SU-DHL-6 (cell line): ENCODE measurements around the gene DES.

Source experiments
- EZH2phosphoT487 ChIP-seq: fragments of 200-600 bp; sonication (generic), shearing (Covaris generic); conservative IDR thresholded peaks from 2 replicates; pipeline ENCODE4 v1.6.1; 2018; ENCODE audit warnings: mild to moderate bottlenecking, antibody characterized with exemption, low read length, moderate library complexity, mixed read lengths
- TF ChIP-seq, protein P1 (sequence below): fragments of 200-600 bp; sonication (generic); IDR thresholded peaks from one replicate; pipeline ENCODE4 v1.5.1; 2017; ENCODE audit warnings: antibody characterized with exemption, mild to moderate bottlenecking, low read length, moderate library complexity; ENCODE audit not compliant: insufficient read depth, poor library complexity, severe bottlenecking

DNA sequence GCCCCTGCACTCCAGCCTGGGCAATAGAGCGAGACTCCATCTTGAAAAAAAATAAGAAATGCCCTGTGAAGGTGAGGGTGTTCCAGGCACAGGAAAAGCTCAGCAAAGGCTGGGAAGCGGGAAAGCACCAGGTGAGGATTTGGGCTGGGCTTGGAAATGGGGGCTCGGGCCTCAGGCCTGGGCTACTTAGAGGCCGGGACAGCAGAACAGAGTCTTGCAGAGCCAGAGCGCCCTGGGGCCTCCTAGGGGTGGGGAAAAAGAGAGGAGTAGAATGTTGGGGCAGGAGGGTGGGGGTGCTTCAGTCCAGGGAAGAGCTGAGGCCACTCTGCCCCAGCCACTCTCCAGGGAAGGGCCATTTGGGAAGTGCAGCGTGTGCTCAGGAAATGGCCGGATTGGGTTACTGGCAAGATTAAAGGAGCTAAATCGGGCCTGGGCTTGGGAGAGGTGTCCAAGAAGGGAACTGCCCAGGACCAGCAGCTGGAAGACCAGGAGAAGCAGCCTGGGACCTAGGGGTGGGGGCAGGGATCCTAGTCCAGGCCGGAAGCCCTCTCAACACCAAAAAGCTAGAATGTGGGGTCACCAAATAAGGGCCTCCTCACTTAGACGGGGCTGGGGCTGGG is 13.8 kb upstream of the DES start:
- TF ChIP-seq, protein P1, sequence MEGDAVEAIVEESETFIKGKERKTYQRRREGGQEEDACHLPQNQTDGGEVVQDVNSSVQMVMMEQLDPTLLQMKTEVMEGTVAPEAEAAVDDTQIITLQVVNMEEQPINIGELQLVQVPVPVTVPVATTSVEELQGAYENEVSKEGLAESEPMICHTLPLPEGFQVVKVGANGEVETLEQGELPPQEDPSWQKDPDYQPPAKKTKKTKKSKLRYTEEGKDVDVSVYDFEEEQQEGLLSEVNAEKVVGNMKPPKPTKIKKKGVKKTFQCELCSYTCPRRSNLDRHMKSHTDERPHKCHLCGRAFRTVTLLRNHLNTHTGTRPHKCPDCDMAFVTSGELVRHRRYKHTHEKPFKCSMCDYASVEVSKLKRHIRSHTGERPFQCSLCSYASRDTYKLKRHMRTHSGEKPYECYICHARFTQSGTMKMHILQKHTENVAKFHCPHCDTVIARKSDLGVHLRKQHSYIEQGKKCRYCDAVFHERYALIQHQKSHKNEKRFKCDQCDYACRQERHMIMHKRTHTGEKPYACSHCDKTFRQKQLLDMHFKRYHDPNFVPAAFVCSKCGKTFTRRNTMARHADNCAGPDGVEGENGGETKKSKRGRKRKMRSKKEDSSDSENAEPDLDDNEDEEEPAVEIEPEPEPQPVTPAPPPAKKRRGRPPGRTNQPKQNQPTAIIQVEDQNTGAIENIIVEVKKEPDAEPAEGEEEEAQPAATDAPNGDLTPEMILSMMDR, result no peak
- TF ChIP-seq EZH2phosphoT487, result no peak
